GM12872 (cell line): ENCODE results near the gene TGIF2LX.
"Not testable (repeated sequence)": the region's sequence is repeated elsewhere in the genome, so short reads cannot be mapped to it uniquely, and the experiment has no call there.

Source experiments
- CTCF ChIP-seq: IDR thresholded peaks from 3 replicates; pipeline ENCODE4 v1.5.1; 2011; ENCODE audit warnings: low read depth, mild to moderate bottlenecking, low read length, moderate library complexity; ENCODE audit not compliant: insufficient read depth

TGIF2LX gene

DNA sequence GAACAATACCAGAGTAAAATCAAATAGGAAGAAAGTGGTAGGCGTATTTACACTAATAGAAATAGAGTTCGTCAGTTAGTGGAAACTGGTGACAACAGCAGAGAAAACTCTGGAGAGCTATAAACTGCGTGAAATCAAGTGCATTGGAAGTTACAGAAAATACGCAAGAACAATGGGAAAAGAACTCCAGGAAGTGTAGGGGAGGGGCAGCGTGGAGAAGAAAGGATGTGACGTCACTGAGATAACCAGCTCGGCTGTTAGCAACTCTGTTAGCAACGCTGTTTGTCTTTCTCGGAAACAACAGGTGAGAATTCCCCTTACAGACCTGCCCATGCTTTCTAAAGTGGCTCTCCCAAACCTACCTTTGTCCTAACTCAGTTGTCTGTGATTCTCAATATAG lies at the start of gene TGIF2LX:
TSS of gene TGIF2LX (plus strand) at position 244 of the 400 bp plus-strand sequence. CDS start 178 bp downstream, outside the sequence.
- TF ChIP-seq CTCF = not testable (repeated sequence)
